ENCODE results near the gene F2R.
"Not testable (repeated sequence)": the region's sequence is repeated elsewhere in the genome, so short reads cannot be mapped to it uniquely, and the experiment has no call there.

The F2R gene

DNA sequence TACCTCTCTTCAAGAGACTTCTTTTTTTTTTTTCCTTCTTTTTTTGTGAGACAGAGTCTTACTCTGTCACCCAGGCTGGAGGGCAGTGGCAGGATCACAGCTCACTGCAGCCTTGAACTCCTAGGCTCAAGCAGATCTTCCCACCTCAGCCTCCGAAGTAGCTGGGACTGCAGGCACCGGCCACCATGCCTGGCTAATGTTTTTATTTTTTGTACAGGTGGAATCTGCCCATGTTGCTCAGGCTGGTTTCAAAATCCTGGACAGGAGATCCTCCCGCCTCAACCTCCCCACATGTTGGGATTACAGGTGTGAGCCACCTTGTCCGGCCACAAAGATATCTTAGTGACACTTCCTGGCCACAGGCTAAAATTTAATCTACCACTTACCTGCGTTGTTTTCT is 60.0 kb downstream of the F2R start:
- in situ Hi-C loops (cut with MboI; ENCODE audit: low pct_unique_long_range_greater_than_20kb, low sequenced_read_pairs, unreplicated experiment): loop anchor here (10.0 kb wide), 1 partner anchor 181 kb away; no protein-coding TSS in a partner anchor
- TF ChIP-seq, protein P1, sequence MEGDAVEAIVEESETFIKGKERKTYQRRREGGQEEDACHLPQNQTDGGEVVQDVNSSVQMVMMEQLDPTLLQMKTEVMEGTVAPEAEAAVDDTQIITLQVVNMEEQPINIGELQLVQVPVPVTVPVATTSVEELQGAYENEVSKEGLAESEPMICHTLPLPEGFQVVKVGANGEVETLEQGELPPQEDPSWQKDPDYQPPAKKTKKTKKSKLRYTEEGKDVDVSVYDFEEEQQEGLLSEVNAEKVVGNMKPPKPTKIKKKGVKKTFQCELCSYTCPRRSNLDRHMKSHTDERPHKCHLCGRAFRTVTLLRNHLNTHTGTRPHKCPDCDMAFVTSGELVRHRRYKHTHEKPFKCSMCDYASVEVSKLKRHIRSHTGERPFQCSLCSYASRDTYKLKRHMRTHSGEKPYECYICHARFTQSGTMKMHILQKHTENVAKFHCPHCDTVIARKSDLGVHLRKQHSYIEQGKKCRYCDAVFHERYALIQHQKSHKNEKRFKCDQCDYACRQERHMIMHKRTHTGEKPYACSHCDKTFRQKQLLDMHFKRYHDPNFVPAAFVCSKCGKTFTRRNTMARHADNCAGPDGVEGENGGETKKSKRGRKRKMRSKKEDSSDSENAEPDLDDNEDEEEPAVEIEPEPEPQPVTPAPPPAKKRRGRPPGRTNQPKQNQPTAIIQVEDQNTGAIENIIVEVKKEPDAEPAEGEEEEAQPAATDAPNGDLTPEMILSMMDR (IDR thresholded peaks at IDR 0.05; ENCODE audit: extremely low read depth, insufficient read depth, missing control alignments): no peak
- DNase-seq (ENCODE audit: low spot score): no peak

DNA sequence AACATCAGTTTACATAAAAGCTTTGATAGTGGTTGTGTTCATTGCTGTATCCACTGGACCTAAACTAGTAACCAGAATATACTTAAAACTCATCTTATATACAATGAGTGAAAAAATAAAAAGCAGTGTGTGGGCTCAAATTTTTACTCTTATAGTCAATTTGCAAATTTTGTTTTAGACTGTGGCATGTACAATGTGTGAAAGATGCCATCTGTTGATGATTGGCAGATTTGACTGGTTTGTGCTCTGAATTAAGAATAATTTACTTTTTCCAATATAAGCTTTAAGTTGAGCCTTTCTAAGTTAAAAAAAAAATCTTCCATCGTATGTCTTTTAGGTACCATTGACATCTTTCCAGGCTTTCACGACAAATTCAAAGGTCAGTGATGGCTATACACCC is 60.5 kb downstream of the F2R start:
- in situ Hi-C loops (cut with MboI; ENCODE audit: low pct_unique_long_range_greater_than_20kb, low sequenced_read_pairs, unreplicated experiment): loop anchor here (10.0 kb wide), 1 partner anchor 182 kb away; no protein-coding TSS in a partner anchor
- TF ChIP-seq, protein P1 (IDR thresholded peaks at IDR 0.05; ENCODE audit: extremely low read depth, insufficient read depth, missing control alignments): no peak
- DNase-seq (ENCODE audit: low spot score): no peak

DNA sequence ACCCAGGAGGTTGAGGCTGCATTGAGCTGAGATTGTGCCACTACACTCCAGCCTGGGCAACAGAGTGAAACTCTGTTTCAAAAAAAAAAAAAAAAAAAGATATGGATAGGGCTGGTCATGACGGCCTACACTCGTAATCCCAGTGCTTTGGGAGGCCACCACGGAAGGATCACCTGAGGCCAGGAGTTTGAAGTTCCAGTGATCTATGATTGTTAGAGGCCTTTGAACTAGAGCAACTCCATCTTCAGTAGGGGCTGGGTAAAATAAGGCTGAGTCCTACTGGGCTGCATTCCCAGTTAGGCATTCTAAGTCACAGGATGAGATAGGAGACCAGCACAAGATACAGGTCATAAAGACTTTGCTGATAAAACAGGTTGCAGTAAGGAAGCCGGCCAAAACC is 64.7 kb downstream of the F2R start:
- in situ Hi-C loops (cut with MboI; ENCODE audit: low pct_unique_long_range_greater_than_20kb, low sequenced_read_pairs, unreplicated experiment); DNase-seq (ENCODE audit: low spot score): not testable (repeated sequence)

DNA sequence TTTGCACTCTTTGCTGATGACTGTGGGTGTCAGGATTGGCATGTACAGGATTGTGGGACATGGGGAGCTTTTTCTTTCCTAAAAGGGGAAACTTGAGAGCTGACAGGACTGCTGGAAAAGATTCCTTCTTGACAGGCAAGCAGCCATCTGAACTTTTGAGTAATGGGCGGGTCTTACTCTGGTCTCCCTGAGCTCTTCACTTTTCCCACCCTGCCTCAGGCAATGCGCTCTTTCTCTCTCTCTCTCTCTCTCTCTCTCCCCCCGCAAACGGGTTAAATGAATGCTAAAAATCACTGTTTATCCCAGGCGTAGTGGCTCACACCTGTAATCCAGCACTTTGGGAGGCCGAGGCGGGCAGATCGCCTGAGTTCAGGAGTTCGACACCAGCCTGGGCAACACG is 65.8 kb downstream of the F2R start:
- DNase-seq (ENCODE audit: low spot score): no peak
- in situ Hi-C loops (cut with MboI; ENCODE audit: low pct_unique_long_range_greater_than_20kb, low sequenced_read_pairs, unreplicated experiment): no loop called here
- TF ChIP-seq, protein P1 (IDR thresholded peaks at IDR 0.05; ENCODE audit: extremely low read depth, insufficient read depth, missing control alignments): no peak

DNA sequence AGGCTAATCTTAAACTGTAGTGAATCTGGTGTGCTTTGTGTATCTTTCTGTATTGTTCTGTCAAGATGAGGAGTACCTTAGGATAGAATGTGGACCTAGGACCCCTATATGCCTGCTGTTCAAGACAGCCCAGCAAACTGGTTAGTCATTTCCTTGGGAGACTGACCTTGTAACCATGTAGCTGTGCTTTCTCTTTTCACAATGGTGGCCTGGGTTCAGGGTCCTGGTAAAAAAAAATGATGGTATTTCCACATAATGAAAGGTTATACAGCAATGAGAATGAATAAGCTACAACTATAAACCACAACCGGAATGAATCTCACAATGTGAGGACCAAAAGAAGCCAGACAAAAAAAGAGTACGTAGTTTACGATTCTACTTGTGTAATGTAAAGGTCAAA is 66.5 kb downstream of the F2R start:
- in situ Hi-C loops (cut with MboI; ENCODE audit: low pct_unique_long_range_greater_than_20kb, low sequenced_read_pairs, unreplicated experiment): no loop called here
- TF ChIP-seq, protein P1 (IDR thresholded peaks at IDR 0.05; ENCODE audit: extremely low read depth, insufficient read depth, missing control alignments): no peak
- no peak for DNase-seq (ENCODE audit: low spot score)
